Measurements from ENCODE around the gene ABCA4.

Gene ABCA4

GRCh38 chr1:94093396-94093795 lies 27.6 kb downstream of the ABCA4 start:
- H3K9me3 ChIP-seq (replicated peaks; ENCODE audit: low read length) = no peaks in the 10 kb centered on the region
- H3K4me1 ChIP-seq (ENCODE audit: control insufficient read depth, insufficient read depth, low read length) = peaks cover 27% of the 10 kb centered on the region
- no peak overlapping the region for H3K9ac ChIP-seq (ENCODE audit: low read depth, low read length)
- H3K4me3 ChIP-seq (ENCODE audit: low read length) = no peak overlapping the region
- H3K36me3 ChIP-seq (ENCODE audit: insufficient read depth, low read length) = no peaks in the 10 kb centered on the region
- no peak overlapping the region for H3K4me2 ChIP-seq (ENCODE audit: low read length)
- peaks cover 1% of the 10 kb centered on the region for H3K27me3 ChIP-seq (ENCODE audit: control insufficient read depth, insufficient read depth, low read length)

- Histone ChIP-seq H3K9me3 (replicated peaks; ENCODE audit: low read length) (no peaks in the 10 kb centered on the region), H3K4me3 (ENCODE audit: low read length) (no peak overlapping the region), H3K4me1 (ENCODE audit: control insufficient read depth, insufficient read depth, low read length) (peaks cover 27% of the 10 kb centered on the region), H3K36me3 (ENCODE audit: insufficient read depth, low read length) (no peaks in the 10 kb centered on the region), H3K4me2 (ENCODE audit: low read length) (no peak overlapping the region), H3K9ac (ENCODE audit: low read depth, low read length) (no peak overlapping the region), H3K27me3 (ENCODE audit: control insufficient read depth, insufficient read depth, low read length) (peaks cover 13% of the 10 kb centered on the region)
Measured at GRCh38 chr1:94092210-94092613, 28.7 kb downstream of the ABCA4 start.

- H3K36me3 ChIP-seq (ENCODE audit: insufficient read depth, low read length) = no peaks in the 10 kb centered on the region
- no peaks in the 10 kb centered on the region for H3K9me3 ChIP-seq (replicated peaks; ENCODE audit: low read length)
- H3K9ac ChIP-seq (ENCODE audit: low read depth, low read length) = no peak overlapping the region
- peaks cover 21% of the 10 kb centered on the region for H3K4me1 ChIP-seq (ENCODE audit: control insufficient read depth, insufficient read depth, low read length)
- peaks cover 23% of the 10 kb centered on the region for H3K27me3 ChIP-seq (ENCODE audit: control insufficient read depth, insufficient read depth, low read length)
- H3K4me3 ChIP-seq (ENCODE audit: low read length) = no peak overlapping the region
- H3K4me2 ChIP-seq (ENCODE audit: low read length) = no peak overlapping the region
Measured at GRCh38 chr1:94090761-94091160, 30.2 kb downstream of the ABCA4 start.

- H3K9ac ChIP-seq (ENCODE audit: low read depth, low read length) = no peak overlapping the region
- H3K4me2 ChIP-seq (ENCODE audit: low read length) = no peak overlapping the region
- peaks cover 44% of the 10 kb centered on the region for H3K27me3 ChIP-seq (ENCODE audit: control insufficient read depth, insufficient read depth, low read length)
- no peak overlapping the region for H3K4me3 ChIP-seq (ENCODE audit: low read length)
- peaks cover 3% of the 10 kb centered on the region for H3K4me1 ChIP-seq (ENCODE audit: control insufficient read depth, insufficient read depth, low read length)
- no peaks in the 10 kb centered on the region for H3K36me3 ChIP-seq (ENCODE audit: insufficient read depth, low read length)
- no peaks in the 10 kb centered on the region for H3K9me3 ChIP-seq (replicated peaks; ENCODE audit: low read length)
Measured at GRCh38 chr1:94087193-94087592, 33.8 kb downstream of the ABCA4 start.

- Histone ChIP-seq H3K36me3 (ENCODE audit: insufficient read depth, low read length) (no peaks in the 10 kb centered on the region), H3K9me3 (replicated peaks; ENCODE audit: low read length) (no peaks in the 10 kb centered on the region), H3K27me3 (ENCODE audit: control insufficient read depth, insufficient read depth, low read length) (peaks cover 44% of the 10 kb centered on the region), H3K4me3 (ENCODE audit: low read length) (no peak overlapping the region), H3K4me1 (ENCODE audit: control insufficient read depth, insufficient read depth, low read length) (peaks cover 9% of the 10 kb centered on the region), H3K4me2 (ENCODE audit: low read length) (no peak overlapping the region), H3K9ac (ENCODE audit: low read depth, low read length) (no peak overlapping the region)
Measured at GRCh38 chr1:94084547-94084946, 36.4 kb downstream of the ABCA4 start.

GRCh38 chr1:94084085-94084484 lies 36.9 kb downstream of the ABCA4 start:
- no peak overlapping the region for H3K9ac ChIP-seq (ENCODE audit: low read depth, low read length)
- no peak overlapping the region for H3K4me3 ChIP-seq (ENCODE audit: low read length)
- H3K27me3 ChIP-seq (ENCODE audit: control insufficient read depth, insufficient read depth, low read length) = peaks cover 44% of the 10 kb centered on the region
- H3K4me2 ChIP-seq (ENCODE audit: low read length) = no peak overlapping the region
- H3K4me1 ChIP-seq (ENCODE audit: control insufficient read depth, insufficient read depth, low read length) = peaks cover 9% of the 10 kb centered on the region
- no peaks in the 10 kb centered on the region for H3K9me3 ChIP-seq (replicated peaks; ENCODE audit: low read length)
- no peaks in the 10 kb centered on the region for H3K36me3 ChIP-seq (ENCODE audit: insufficient read depth, low read length)

GRCh38 chr1:94083681-94084080 lies 37.3 kb downstream of the ABCA4 start:
- Histone ChIP-seq H3K27me3 (ENCODE audit: control insufficient read depth, insufficient read depth, low read length) (peaks cover 44% of the 10 kb centered on the region), H3K9ac (ENCODE audit: low read depth, low read length) (no peak overlapping the region), H3K4me2 (ENCODE audit: low read length) (no peak overlapping the region)

GRCh38 chr1:94081566-94082344 lies 39.2 kb downstream of the ABCA4 start:
- no peak overlapping the region for H3K9ac ChIP-seq (ENCODE audit: low read depth, low read length)
- H3K9me3 ChIP-seq (replicated peaks; ENCODE audit: low read length) = no peaks in the 10 kb centered on the region
- peak overlapping the region; percentile 29 for H3K4me2 ChIP-seq (ENCODE audit: low read length)
- H3K36me3 ChIP-seq (ENCODE audit: insufficient read depth, low read length) = no peaks in the 10 kb centered on the region
- H3K4me1 ChIP-seq (ENCODE audit: control insufficient read depth, insufficient read depth, low read length) = peaks cover 9% of the 10 kb centered on the region
- no peak overlapping the region for H3K4me3 ChIP-seq (ENCODE audit: low read length)
- H3K27me3 ChIP-seq (ENCODE audit: control insufficient read depth, insufficient read depth, low read length) = peaks cover 34% of the 10 kb centered on the region

More at GRCh38 chr1:94083681-94084080, 37.3 kb downstream of the ABCA4 start:
- H3K4me1 ChIP-seq (ENCODE audit: control insufficient read depth, insufficient read depth, low read length) = peaks cover 9% of the 10 kb centered on the region
- H3K36me3 ChIP-seq (ENCODE audit: insufficient read depth, low read length) = no peaks in the 10 kb centered on the region
- no peak overlapping the region for H3K4me3 ChIP-seq (ENCODE audit: low read length)
- no peaks in the 10 kb centered on the region for H3K9me3 ChIP-seq (replicated peaks; ENCODE audit: low read length)

GRCh38 chr1:94079989-94080388 lies 41.0 kb downstream of the ABCA4 start:
- Histone ChIP-seq H3K9me3 (replicated peaks; ENCODE audit: low read length) (no peaks in the 10 kb centered on the region), H3K4me2 (ENCODE audit: low read length) (no peak overlapping the region), H3K4me1 (ENCODE audit: control insufficient read depth, insufficient read depth, low read length) (peaks cover 9% of the 10 kb centered on the region), H3K27me3 (ENCODE audit: control insufficient read depth, insufficient read depth, low read length) (peaks cover 22% of the 10 kb centered on the region), H3K9ac (ENCODE audit: low read depth, low read length) (no peak overlapping the region), H3K4me3 (ENCODE audit: low read length) (no peak overlapping the region), H3K36me3 (ENCODE audit: insufficient read depth, low read length) (no peaks in the 10 kb centered on the region)

- no peak overlapping the region for H3K4me3 ChIP-seq (ENCODE audit: low read length)
- H3K4me1 ChIP-seq (ENCODE audit: control insufficient read depth, insufficient read depth, low read length) = peaks cover 9% of the 10 kb centered on the region
- H3K9me3 ChIP-seq (replicated peaks; ENCODE audit: low read length) = no peaks in the 10 kb centered on the region
- H3K27me3 ChIP-seq (ENCODE audit: control insufficient read depth, insufficient read depth, low read length) = peaks cover 16% of the 10 kb centered on the region
- no peak overlapping the region for H3K9ac ChIP-seq (ENCODE audit: low read depth, low read length)
- no peak overlapping the region for H3K4me2 ChIP-seq (ENCODE audit: low read length)
- H3K36me3 ChIP-seq (ENCODE audit: insufficient read depth, low read length) = no peaks in the 10 kb centered on the region
Measured at GRCh38 chr1:94079080-94079940, 41.6 kb downstream of the ABCA4 start.

- Histone ChIP-seq H3K36me3 (ENCODE audit: insufficient read depth, low read length) (no peaks in the 10 kb centered on the region), H3K4me1 (ENCODE audit: control insufficient read depth, insufficient read depth, low read length) (peaks cover 19% of the 10 kb centered on the region), H3K4me2 (ENCODE audit: low read length) (no peak overlapping the region), H3K9me3 (replicated peaks; ENCODE audit: low read length) (no peaks in the 10 kb centered on the region), H3K4me3 (ENCODE audit: low read length) (no peak overlapping the region), H3K9ac (ENCODE audit: low read depth, low read length) (no peak overlapping the region), H3K27me3 (ENCODE audit: control insufficient read depth, insufficient read depth, low read length) (peaks cover 9% of the 10 kb centered on the region)
Measured at GRCh38 chr1:94072840-94073522, 48.0 kb downstream of the ABCA4 start.
